Uterus (tissue), 4 donors: ENCODE results near the gene SLITRK4. TPM values are rescaled to one million over a fixed set of nuclear protein-coding genes. Genes with fewer than 3 reads are reported as not detected.

ENCODE experiments used
- DNase-seq, 2 donors: peaks; one replicate each; pipeline ENCODE4 v3.0.0-alpha.2; 2019 to 2020
- H3K27ac ChIP-seq, 2 donors: fragments of 200-600 bp; sonication (generic); 1 replicate in 1 of 2; 2 replicates in 1 of 2; pipeline ENCODE4 v1.5.1; 2016 to 2018
- H3K27me3 ChIP-seq, 2 donors: fragments of 200-600 bp; sonication (generic); one replicate each; pipeline ENCODE4 v1.5.1; 2018 to 2019; ENCODE audit warnings: control low read depth in 1 of 2
- H3K36me3 ChIP-seq, 2 donors: fragments of 200-600 bp; sonication (generic); one replicate each; pipeline ENCODE4 v1.5.1; 2019; ENCODE audit warnings: control low read depth in 1 of 2
- H3K4me1 ChIP-seq, 2 donors: fragments of 200-600 bp; sonication (generic); one replicate each; pipeline ENCODE4 v1.5.1; 2018 to 2019; ENCODE audit warnings: control low read depth in 1 of 2
- H3K4me3 ChIP-seq, 2 donors: fragments of 200-600 bp; sonication (generic); 1 replicate in 1 of 2; 2 replicates in 1 of 2; pipeline ENCODE4 v1.5.1; 2018 to 2019; ENCODE audit warnings: mild to moderate bottlenecking in 1 of 2
- H3K9me3 ChIP-seq, 2 donors: fragments of 200-600 bp; sonication (generic); one replicate each; pipeline ENCODE4 v1.5.1; 2019; ENCODE audit warnings: control low read depth in 1 of 2
- CTCF ChIP-seq, 4 experiments: fragments of 200-600 bp in 2 of 4; fragments of 450-650 bp in 2 of 4; sonication (generic) in 2 of 4; IDR thresholded peaks; one replicate each; pipeline ENCODE4 v1.5.1; 2016 to 2019; ENCODE audit warnings: antibody characterized with exemption in 4 of 4, mild to moderate bottlenecking in 2 of 4, moderate library complexity in 1 of 4
- POLR2A ChIP-seq, 2 donors: fragments of 450-650 bp; IDR thresholded peaks; one replicate each; pipeline ENCODE4 v1.6.1; 2016; ENCODE audit warnings: antibody characterized with exemption in 2 of 2, mild to moderate bottlenecking in 1 of 2, moderate library complexity in 1 of 2
- intact Hi-C: fragments of 100-400 bp; cut with DNase I; formaldehyde crosslinking; loops from one replicate; pipeline ENCODE4 v1.15.1; 2023; ENCODE audit warnings: low total_unique reads
- total RNA-seq, 4 donors: library from RNA; depleted of rRNA in 3 of 4; stranded (reverse); fragments of >200 nt in 3 of 4; gene quantifications; one replicate each; pipeline versions ENCODE4 v1.1.0 to v1.2.4, GENCODE V29; 2014 to 2023
- donor health status: DM: yes; HTN: yes; CAD: no.

Gene SLITRK4
- total RNA-seq, 4 donors from 2014 or later, result 0.27 to 2.3 TPM; not detected in 2

- no peak overlapping the region for H3K27ac ChIP-seq
- no peak for TF ChIP-seq CTCF (IDR thresholded peaks at IDR 0.05)
- no peak for TF ChIP-seq POLR2A (IDR thresholded peaks at IDR 0.05)
- H3K4me3 ChIP-seq, result no peak overlapping the region
- H3K27me3 ChIP-seq, result no peaks in the 10 kb centered on the region
- H3K4me1 ChIP-seq, result no peaks in the 10 kb centered on the region
- intact Hi-C loops, result no loop called here
- H3K9me3 ChIP-seq, result no peaks in the 10 kb centered on the region
- no peak for DNase-seq
- no peaks in the 10 kb centered on the region for H3K36me3 ChIP-seq
Measured at GRCh38 chrX:143663755-143664154, 27.9 kb upstream of the SLITRK4 start.

- Histone ChIP-seq H3K4me1 (no peaks in the 10 kb centered on the region), H3K36me3 (no peaks in the 10 kb centered on the region), H3K9me3 (no peaks in the 10 kb centered on the region), H3K4me3 (no peak overlapping the region), H3K27me3 (no peaks in the 10 kb centered on the region), H3K27ac (no peak overlapping the region)
- intact Hi-C loops, result no loop called here
- TF ChIP-seq POLR2A (IDR thresholded peaks at IDR 0.05) (no peak), CTCF (IDR thresholded peaks at IDR 0.05) (no peak)
- DNase-seq, result no peak
Measured at GRCh38 chrX:143661286-143661685, 25.4 kb upstream of the SLITRK4 start.

GRCh38 chrX:143648705-143649104 lies 12.8 kb upstream of the SLITRK4 start:
- no peaks in the 10 kb centered on the region for H3K27me3 ChIP-seq
- no peak overlapping the region for H3K4me3 ChIP-seq
- no peaks in the 10 kb centered on the region for H3K36me3 ChIP-seq
- H3K9me3 ChIP-seq, result no peaks in the 10 kb centered on the region
- no peak overlapping the region for H3K27ac ChIP-seq
- no peak for TF ChIP-seq POLR2A (IDR thresholded peaks at IDR 0.05)
- no peak for TF ChIP-seq CTCF (IDR thresholded peaks at IDR 0.05)
- H3K4me1 ChIP-seq, result no peaks in the 10 kb centered on the region
- intact Hi-C loops, result no loop called here
- DNase-seq, result no peak

GRCh38 chrX:143642426-143642825 lies 6.5 kb upstream of the SLITRK4 start:
- Histone ChIP-seq H3K36me3 (no peaks in the 10 kb centered on the region), H3K9me3 (no peaks in the 10 kb centered on the region), H3K4me1 (no peaks in the 10 kb centered on the region), H3K4me3 (no peak overlapping the region), H3K27me3 (no peaks in the 10 kb centered on the region), H3K27ac (no peak overlapping the region)
- no peak for DNase-seq
- intact Hi-C loops, result no loop called here
- TF ChIP-seq POLR2A (IDR thresholded peaks at IDR 0.05) (no peak), CTCF (IDR thresholded peaks at IDR 0.05) (no peak)

- no peaks in the 10 kb centered on the region for H3K9me3 ChIP-seq
- TF ChIP-seq POLR2A (IDR thresholded peaks at IDR 0.05), result no peak
- TF ChIP-seq CTCF (IDR thresholded peaks at IDR 0.05), result no peak
- H3K4me3 ChIP-seq, result no peak overlapping the region
- DNase-seq, result no peak
- no peaks in the 10 kb centered on the region for H3K36me3 ChIP-seq
- H3K4me1 ChIP-seq, result no peaks in the 10 kb centered on the region
- H3K27me3 ChIP-seq, result peaks cover 0 to 5% of the 10 kb centered on the region in 2 donors
- no peak overlapping the region for H3K27ac ChIP-seq
- intact Hi-C loops, result no loop called here
Measured at GRCh38 chrX:143636831-143637230, 930 bp upstream of the SLITRK4 start.
